GDM1 (cell line): ENCODE results near the gene GSTO2.

Experiments
- DNase-seq: peaks from one replicate; lab custom pipeline; 2025; lab: John Stamatoyannopoulos, UW

The GSTO2 gene

GRCh38 chr10:104326991-104327610 is 58.1 kb downstream of the GSTO2 start:
- no peak for DNase-seq

GRCh38 chr10:104327745-104328645 is 59.0 kb downstream of the GSTO2 start:
- no peak for DNase-seq

- DNase-seq = no peak
Observed at GRCh38 chr10:104328646-104328895, 59.6 kb downstream of the GSTO2 start.

GRCh38 chr10:104328896-104329710 is 60.1 kb downstream of the GSTO2 start:
- peak; percentile 49 for DNase-seq

GRCh38 chr10:104329735-104330134 is 60.8 kb downstream of the GSTO2 start:
- no peak for DNase-seq

GRCh38 chr10:104330168-104331110 is 61.5 kb downstream of the GSTO2 start:
- DNase-seq = no peak

GRCh38 chr10:104331208-104331838 is 62.3 kb downstream of the GSTO2 start:
- no peak for DNase-seq

GRCh38 chr10:104332243-104333031 is 63.5 kb downstream of the GSTO2 start:
- DNase-seq = no peak

GRCh38 chr10:104333032-104333727 is 64.2 kb downstream of the GSTO2 start:
- no peak for DNase-seq

GRCh38 chr10:104333728-104334373 is 64.9 kb downstream of the GSTO2 start:
- no peak for DNase-seq

- no peak for DNase-seq
Observed at GRCh38 chr10:104334561-104334960, 65.6 kb downstream of the GSTO2 start.

- no peak for DNase-seq
Observed at GRCh38 chr10:104334965-104335650, 66.1 kb downstream of the GSTO2 start.

- no peak for DNase-seq
Observed at GRCh38 chr10:104336821-104337467, 68.0 kb downstream of the GSTO2 start.

- DNase-seq = peak; percentile 19
Observed at GRCh38 chr10:104337521-104337984, 68.6 kb downstream of the GSTO2 start.

GRCh38 chr10:104337985-104338735 is 69.2 kb downstream of the GSTO2 start, which contains the start of gene ITPRIP:
Gene ITPRIP, minus strand, starts transcription at chr10:104338465. Its CDS starts 22,414 bp downstream, at chr10:104316051.
- DNase-seq = peak; percentile 62

GRCh38 chr10:104339469-104340110 is 70.6 kb downstream of the GSTO2 start:
- no peak for DNase-seq

- DNase-seq = no peak
Observed at GRCh38 chr10:104340111-104340526, 71.1 kb downstream of the GSTO2 start.
